HG02981 (cell line): ENCODE measurements around the gene PRKAR1B.
"Not testable (repeated sequence)": the region's sequence is repeated elsewhere in the genome, so short reads cannot be mapped to it uniquely, and the experiment has no call there.

Experiments used
- ATAC-seq: cut with Tn5 transposase; IDR thresholded peaks from one replicate; pipeline ENCODE4 v1.9.1; 2021; ENCODE audit warnings: mild to moderate bottlenecking, moderate library complexity; ENCODE audit not compliant: unreplicated experiment

Gene PRKAR1B

GRCh38 chr7:651032-651728, 75.9 kb downstream of the PRKAR1B start:
- ATAC-seq, result no peak

GRCh38 chr7:650339-651031, 76.6 kb downstream of the PRKAR1B start:
- ATAC-seq, result no peak

- ATAC-seq, result no peak
Observed at GRCh38 chr7:646951-647350, 80.1 kb downstream of the PRKAR1B start.

GRCh38 chr7:646487-646886, 80.6 kb downstream of the PRKAR1B start:
- no peak for ATAC-seq

GRCh38 chr7:645606-646005, 81.5 kb downstream of the PRKAR1B start:
- no peak for ATAC-seq

GRCh38 chr7:644381-645305, 82.4 kb downstream of the PRKAR1B start:
- ATAC-seq, result no peak

- no peak for ATAC-seq
Observed at GRCh38 chr7:641966-642365, 85.1 kb downstream of the PRKAR1B start.

- no peak for ATAC-seq
Observed at GRCh38 chr7:641269-641671, 85.8 kb downstream of the PRKAR1B start.

GRCh38 chr7:638256-639011, 88.6 kb downstream of the PRKAR1B start:
- ATAC-seq, result no peak

GRCh38 chr7:637826-638225, 89.3 kb downstream of the PRKAR1B start:
- ATAC-seq, result no peak

- ATAC-seq, result no peak
Observed at GRCh38 chr7:636396-636795, 90.7 kb downstream of the PRKAR1B start.

- ATAC-seq, result not testable (repeated sequence)
Observed at GRCh38 chr7:635687-636382, 91.2 kb downstream of the PRKAR1B start.

- no peak for ATAC-seq
Observed at GRCh38 chr7:635227-635626, 91.9 kb downstream of the PRKAR1B start.

GRCh38 chr7:633381-634018, 93.6 kb downstream of the PRKAR1B start:
- ATAC-seq, result no peak

- ATAC-seq, result no peak
Observed at GRCh38 chr7:632831-633210, 94.3 kb downstream of the PRKAR1B start.

GRCh38 chr7:631964-632830, 94.9 kb downstream of the PRKAR1B start:
- ATAC-seq, result no peak

- ATAC-seq, result no peak
Observed at GRCh38 chr7:631291-631711, 95.8 kb downstream of the PRKAR1B start.

- ATAC-seq, result no peak
Observed at GRCh38 chr7:630539-630938, 96.5 kb downstream of the PRKAR1B start.

- ATAC-seq, result no peak
Observed at GRCh38 chr7:630111-630511, 97.0 kb downstream of the PRKAR1B start.
